ENCODE data around the gene DOK6.

- TF ChIP-seq CTCF (IDR thresholded peaks at IDR 0.05) (no peak), EZH2 (IDR thresholded peaks at IDR 0.05) (no peak), EZH2phosphoT487 (IDR thresholded peaks at IDR 0.05) (no peak)
Measured at GRCh38 chr18:69664399-69664798, 263.7 kb downstream of the DOK6 start.
